Keratinocyte (primary cell): ENCODE data around the gene CCDC8. TPM values are rescaled to one million over a fixed set of nuclear protein-coding genes. Genes with fewer than 3 reads are reported as not detected.

ENCODE experiments used
- DNase-seq: peaks from one replicate; pipeline ENCODE4 v3.0.0-alpha.2; 2011; ENCODE audit warnings: low read depth, missing footprints, low spot score
- FAIRE-seq: peaks from 2 replicates; lab custom pipeline; 2011; peaks lifted over from hg19 to GRCh38; lab: Jason Lieb, UNC
- H2AFZ ChIP-seq: 2 replicates; pipeline ENCODE4 v1.6.0; 2012; ENCODE audit warnings: low read length, control low read depth, inconsistent platforms; ENCODE audit not compliant: control insufficient read depth
- H3K27ac ChIP-seq: 2 replicates; pipeline ENCODE4 v1.5.1; 2011; ENCODE audit warnings: low read length; ENCODE audit not compliant: control insufficient read depth, insufficient read depth
- H3K27me3 ChIP-seq: 3 replicates; pipeline ENCODE4 v1.6.0; 2011; ENCODE audit warnings: low read length; ENCODE audit not compliant: control insufficient read depth, insufficient read depth; ENCODE audit errors: extremely low read depth
- H3K36me3 ChIP-seq, 2 experiments: 2 replicates in 1 of 2; 3 replicates in 1 of 2; pipeline ENCODE4 v1.5.1; 2011; ENCODE audit warnings: low read length in 2 of 2, mild to moderate bottlenecking in 1 of 2; ENCODE audit not compliant: control insufficient read depth in 2 of 2, insufficient read depth in 2 of 2; ENCODE audit errors: extremely low read depth in 1 of 2
- H3K4me1 ChIP-seq: 3 replicates; pipeline ENCODE4 v1.5.1; 2011; ENCODE audit warnings: low read length; ENCODE audit not compliant: control insufficient read depth, insufficient read depth; ENCODE audit errors: extremely low read depth
- H3K4me2 ChIP-seq: 3 replicates; pipeline ENCODE4 v1.6.0; 2011; ENCODE audit warnings: low read depth, low read length; ENCODE audit not compliant: control insufficient read depth, insufficient read depth; ENCODE audit errors: extremely low read depth
- H3K4me3 ChIP-seq, 3 experiments: fragments of 200-600 bp in 1 of 3; sonication (generic) in 1 of 3; 2 replicates in 2 of 3; 3 replicates in 1 of 3; pipeline ENCODE4 v1.5.1; 2011 to 2016; ENCODE audit warnings: low read length in 3 of 3, mild to moderate bottlenecking in 3 of 3, control low read depth in 2 of 3, inconsistent platforms in 1 of 3, low read depth in 1 of 3, mixed read lengths in 1 of 3, mixed run types in 1 of 3, moderate library complexity in 1 of 3; ENCODE audit not compliant: control insufficient read depth in 2 of 3, insufficient read depth in 2 of 3; ENCODE audit errors: extremely low read depth in 1 of 3
- H3K79me2 ChIP-seq: 2 replicates; pipeline ENCODE4 v1.6.0; 2012; ENCODE audit warnings: low read length; ENCODE audit not compliant: control insufficient read depth, insufficient read depth
- H3K9ac ChIP-seq: 3 replicates; pipeline ENCODE4 v1.6.0; 2011; ENCODE audit warnings: low read length; ENCODE audit not compliant: control insufficient read depth, insufficient read depth; ENCODE audit errors: extremely low read depth
- H3K9me1 ChIP-seq: 3 replicates; pipeline ENCODE4 v1.6.0; 2011; ENCODE audit warnings: low read length; ENCODE audit not compliant: control insufficient read depth, insufficient read depth; ENCODE audit errors: extremely low read depth
- H3K9me3 ChIP-seq: 2 replicates; pipeline ENCODE4 v1.5.1; 2012; ENCODE audit warnings: low read depth, low read length; ENCODE audit not compliant: control insufficient read depth
- H4K20me1 ChIP-seq: 3 replicates; pipeline ENCODE4 v1.6.0; 2011; ENCODE audit warnings: low read length; ENCODE audit not compliant: control insufficient read depth, insufficient read depth; ENCODE audit errors: extremely low read depth
- EZH2 ChIP-seq: IDR thresholded peaks from one replicate; pipeline ENCODE4 v1.6.1; 2012; ENCODE audit warnings: inconsistent platforms, mild to moderate bottlenecking, low read length, moderate library complexity
- dilution Hi-C: fragments of 300-500 bp; cut with MboI; formaldehyde crosslinking; loops from one replicate; pipeline ENCODE4 v1.7.0; 2020; ENCODE audit warnings: low sequenced_read_pairs; ENCODE audit not compliant: extremely low pct_ligation_motif_present
- polyA plus RNA-seq, 5 experiments: library from polyadenylated mRNA; depleted of rRNA in 3 of 5; stranded (reverse) in 3 of 5; stranded (forward) in 1 of 5; unstranded in 1 of 5; fragments of >200 nt; gene quantifications; 1 replicate in 1 of 5; 2 replicates in 3 of 5; 3 replicates in 1 of 5; pipeline versions ENCODE4 v1.2.1 to v1.2.3, GENCODE V29; 2011 to 2012; ENCODE audit warnings: missing spikeins in 2 of 5, low read depth in 1 of 5, low replicate concordance in 1 of 5
- TF ChIP-seq, protein P1 (sequence below), 3 experiments: IDR thresholded peaks in 1 of 3; conservative IDR thresholded peaks in 1 of 3; optimal IDR thresholded peaks in 1 of 3; 2 replicates in 2 of 3; 3 replicates in 1 of 3; pipeline versions ENCODE3 to v1.5.1; 2011; ENCODE audit warnings: low read length in 3 of 3, mild to moderate bottlenecking in 3 of 3, moderate library complexity in 2 of 3, control low read depth in 1 of 3, inconsistent platforms in 1 of 3; ENCODE audit not compliant: insufficient read depth in 2 of 3; ENCODE audit errors: extremely low read depth in 1 of 3

CCDC8 gene
- polyA plus RNA-seq, 1 donor (not counting 4 experiments of a cell fraction or from before 2014, with no cell fraction given): 5.2 TPM

DNA sequence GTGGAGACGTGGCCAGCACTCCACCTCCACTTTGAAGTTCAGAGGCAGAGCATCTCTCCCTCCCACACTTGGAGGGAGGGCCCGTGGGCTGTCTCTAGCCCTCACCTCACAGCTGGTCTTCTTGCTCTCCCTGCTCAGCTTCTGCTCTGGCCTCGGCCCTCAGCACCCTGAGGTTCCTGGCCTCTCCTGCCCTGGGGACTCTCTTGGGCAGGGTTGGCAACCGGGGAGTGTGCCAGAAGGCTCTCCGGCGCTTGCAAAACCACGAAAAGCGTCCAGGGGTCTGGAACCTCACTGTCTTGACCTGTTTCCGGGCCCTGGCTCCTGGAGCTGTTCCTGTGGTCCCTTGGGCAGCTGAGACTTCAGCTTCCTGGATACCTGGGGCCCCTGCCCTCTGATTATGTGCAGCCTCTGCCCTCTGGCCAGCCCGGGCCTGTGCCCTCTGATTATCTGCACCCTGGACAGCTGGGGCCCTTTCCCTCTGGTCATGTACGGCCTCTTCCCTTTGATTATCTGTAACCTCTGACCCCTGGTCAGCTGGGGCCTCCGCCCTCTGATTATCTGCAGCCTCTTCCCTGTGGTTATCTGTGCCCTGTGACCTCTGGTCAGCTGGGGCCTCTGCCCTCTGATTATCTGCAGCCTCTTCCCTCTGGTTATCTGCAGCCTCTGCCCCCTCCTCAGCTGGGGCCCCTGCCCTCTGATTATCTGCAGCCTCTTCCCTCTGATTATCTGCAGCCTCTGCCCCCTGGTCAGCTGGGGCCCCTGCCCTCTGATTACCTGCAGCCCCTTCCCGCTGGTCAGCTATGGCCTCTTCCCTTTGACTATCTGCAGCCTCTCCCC is 2.1 kb downstream of the CCDC8 start:
- peak overlapping the region; percentile 75 for H3K4me2 ChIP-seq
- H3K9ac ChIP-seq: no peak overlapping the region
- H3K27me3 ChIP-seq: peaks cover 16% of the 10 kb centered on the region
- DNase-seq (no peak), FAIRE-seq (no peak)
- H3K36me3 ChIP-seq: no peaks in the 10 kb centered on the region
- dilution Hi-C loops: no loop called here
- no peaks in the 10 kb centered on the region for H3K9me1 ChIP-seq
- TF ChIP-seq EZH2: no peak
- H3K27ac ChIP-seq: no peak overlapping the region
- H3K4me1 ChIP-seq: peaks cover 10% of the 10 kb centered on the region
- H4K20me1 ChIP-seq: no peaks in the 10 kb centered on the region
- H3K4me3 ChIP-seq: peak overlapping the region in 2 of 3 experiments; percentile 31 to 62
- H2AFZ ChIP-seq: no peak overlapping the region
- H3K79me2 ChIP-seq: peaks cover 10% of the 10 kb centered on the region
- H3K9me3 ChIP-seq: no peaks in the 10 kb centered on the region

DNA sequence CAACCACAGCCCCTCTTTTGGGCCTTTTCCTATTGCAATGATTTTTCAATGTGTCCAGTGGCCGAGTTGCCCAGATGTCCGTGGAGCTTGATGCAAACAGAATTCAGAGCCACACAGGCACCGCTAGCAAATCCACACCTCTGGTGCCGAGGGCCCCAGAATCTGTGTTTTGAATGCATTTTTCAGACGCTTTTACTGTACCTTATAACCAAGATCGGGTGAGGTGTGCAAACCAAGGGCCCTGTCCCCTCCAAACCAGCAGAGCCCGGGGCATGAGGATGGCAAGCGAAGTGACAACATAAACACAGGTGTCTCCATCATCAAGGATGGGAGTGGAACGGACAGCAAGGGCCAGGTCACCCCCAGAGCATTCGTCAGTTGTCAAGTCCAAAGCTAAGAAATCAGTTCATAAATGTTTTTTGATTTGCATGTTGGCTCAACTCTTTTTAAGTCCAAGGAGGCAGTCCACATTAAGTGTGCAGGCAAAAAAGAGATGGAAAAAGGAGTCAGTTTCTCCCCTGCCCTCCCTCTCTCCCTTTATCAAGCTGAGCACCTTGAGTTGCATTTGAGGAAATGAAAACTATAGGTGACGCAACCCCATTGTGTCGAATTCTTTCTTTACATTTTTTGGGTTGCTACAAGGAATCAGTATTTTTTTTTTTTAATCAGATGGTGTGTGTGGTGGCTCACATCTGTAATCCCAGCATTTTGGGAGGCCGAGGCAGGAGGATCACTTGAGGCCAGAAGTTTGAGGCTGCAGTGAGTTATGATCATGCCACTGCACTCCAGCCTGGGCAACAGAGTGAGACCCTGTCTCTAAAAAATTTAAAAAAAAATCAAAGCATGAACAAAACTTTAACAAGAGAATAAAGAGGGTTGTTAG is 2.9 kb downstream of the CCDC8 start:
- Histone ChIP-seq H3K9ac (no peak overlapping the region), H3K9me3 (no peaks in the 10 kb centered on the region), H3K27me3 (peaks cover 16% of the 10 kb centered on the region), H3K4me1 (peaks cover 10% of the 10 kb centered on the region), H3K4me3 (no peak overlapping the region), H2AFZ (no peak overlapping the region), H3K27ac (no peak overlapping the region), H3K4me2 (no peak overlapping the region), H3K9me1 (no peaks in the 10 kb centered on the region), H3K36me3 (no peaks in the 10 kb centered on the region), H4K20me1 (no peaks in the 10 kb centered on the region), H3K79me2 (peaks cover 10% of the 10 kb centered on the region)
- FAIRE-seq (no peak), DNase-seq (no peak)
- TF ChIP-seq, protein P1, sequence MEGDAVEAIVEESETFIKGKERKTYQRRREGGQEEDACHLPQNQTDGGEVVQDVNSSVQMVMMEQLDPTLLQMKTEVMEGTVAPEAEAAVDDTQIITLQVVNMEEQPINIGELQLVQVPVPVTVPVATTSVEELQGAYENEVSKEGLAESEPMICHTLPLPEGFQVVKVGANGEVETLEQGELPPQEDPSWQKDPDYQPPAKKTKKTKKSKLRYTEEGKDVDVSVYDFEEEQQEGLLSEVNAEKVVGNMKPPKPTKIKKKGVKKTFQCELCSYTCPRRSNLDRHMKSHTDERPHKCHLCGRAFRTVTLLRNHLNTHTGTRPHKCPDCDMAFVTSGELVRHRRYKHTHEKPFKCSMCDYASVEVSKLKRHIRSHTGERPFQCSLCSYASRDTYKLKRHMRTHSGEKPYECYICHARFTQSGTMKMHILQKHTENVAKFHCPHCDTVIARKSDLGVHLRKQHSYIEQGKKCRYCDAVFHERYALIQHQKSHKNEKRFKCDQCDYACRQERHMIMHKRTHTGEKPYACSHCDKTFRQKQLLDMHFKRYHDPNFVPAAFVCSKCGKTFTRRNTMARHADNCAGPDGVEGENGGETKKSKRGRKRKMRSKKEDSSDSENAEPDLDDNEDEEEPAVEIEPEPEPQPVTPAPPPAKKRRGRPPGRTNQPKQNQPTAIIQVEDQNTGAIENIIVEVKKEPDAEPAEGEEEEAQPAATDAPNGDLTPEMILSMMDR (optimal IDR thresholded peaks at IDR 0.05 in 1 of 3, IDR thresholded peaks at IDR 0.05 in 1 of 3, conservative IDR thresholded peaks at IDR 0.05 in 1 of 3; ENCODE audit: extremely low read depth in 1 of 3, insufficient read depth in 2 of 3, low read length in 3 of 3): no peak
- no peak for TF ChIP-seq EZH2
- dilution Hi-C loops: no loop called here
